HG02870 (cell line): ENCODE data around the gene BACH1.
A peak's percentile ranks its signal among the peaks of the same experiment; 100 is the strongest.
"Not testable (repeated sequence)": the region's sequence is repeated elsewhere in the genome, so short reads cannot be mapped to it uniquely, and the experiment has no call there.

Source experiments
- ATAC-seq: cut with Tn5 transposase; IDR thresholded peaks from one replicate; pipeline ENCODE4 v1.9.1; 2021; ENCODE audit warnings: mild to moderate bottlenecking, moderate library complexity; ENCODE audit not compliant: unreplicated experiment

The BACH1 gene

GRCh38 chr21:29298348-29299045 lies at the start of gene BACH1:
TSS of gene BACH1 (plus strand) at chr21:29298922. CDS start at chr21:29321281, 22,359 bp downstream.
- ATAC-seq: peak; percentile 43

- not testable (repeated sequence) for ATAC-seq
Observed at GRCh38 chr21:29249289-29249688, 49.4 kb upstream of the BACH1 start.

- no peak for ATAC-seq
Observed at GRCh38 chr21:29250636-29251035, 48.1 kb upstream of the BACH1 start.

- ATAC-seq: not testable (repeated sequence)
Observed at GRCh38 chr21:29253861-29254260, 44.9 kb upstream of the BACH1 start.

GRCh38 chr21:29254550-29254949 lies 44.2 kb upstream of the BACH1 start:
- no peak for ATAC-seq

GRCh38 chr21:29256126-29256910 lies 42.4 kb upstream of the BACH1 start:
- ATAC-seq: no peak

GRCh38 chr21:29257701-29258100 lies 41.0 kb upstream of the BACH1 start:
- no peak for ATAC-seq

- no peak for ATAC-seq
Observed at GRCh38 chr21:29258626-29259338, 39.9 kb upstream of the BACH1 start.

GRCh38 chr21:29260461-29260860 lies 38.3 kb upstream of the BACH1 start:
- ATAC-seq: no peak

GRCh38 chr21:29261555-29262540 lies 36.9 kb upstream of the BACH1 start:
- no peak for ATAC-seq

GRCh38 chr21:29264721-29265120 lies 34.0 kb upstream of the BACH1 start:
- no peak for ATAC-seq

GRCh38 chr21:29265690-29266479 lies 32.8 kb upstream of the BACH1 start:
- peak; percentile 60 for ATAC-seq

- ATAC-seq: no peak
Observed at GRCh38 chr21:29267666-29268065, 31.1 kb upstream of the BACH1 start.

GRCh38 chr21:29271927-29272333 lies 26.8 kb upstream of the BACH1 start:
- ATAC-seq: no peak

GRCh38 chr21:29277442-29277841 lies 21.3 kb upstream of the BACH1 start:
- ATAC-seq: no peak

- no peak for ATAC-seq
Observed at GRCh38 chr21:29279558-29279957, 19.2 kb upstream of the BACH1 start.

GRCh38 chr21:29281801-29282200 lies 16.9 kb upstream of the BACH1 start:
- not testable (repeated sequence) for ATAC-seq

- ATAC-seq: no peak
Observed at GRCh38 chr21:29287383-29287782, 11.3 kb upstream of the BACH1 start.

GRCh38 chr21:29288239-29288638 lies 10.5 kb upstream of the BACH1 start:
- ATAC-seq: no peak

GRCh38 chr21:29289317-29289716 lies 9.4 kb upstream of the BACH1 start:
- ATAC-seq: no peak
